Right atrium auricular region (tissue), 2 donors: ENCODE results near the gene CCDC73. TPM values are rescaled to one million over a fixed set of nuclear protein-coding genes. Genes with fewer than 3 reads are reported as not detected.
"Not testable (repeated sequence)": the region's sequence is repeated elsewhere in the genome, so short reads cannot be mapped to it uniquely, and the experiment has no call there.

Source experiments
- DNase-seq: peaks from one replicate; pipeline ENCODE4 v3.0.0-alpha.2; 2019; ENCODE audit warnings: low spot score
- H3K27ac ChIP-seq, 2 donors: fragments of 200-600 bp; sonication (generic); 1 replicate in 1 of 2; 2 replicates in 1 of 2; pipeline ENCODE4 v1.5.1; 2016 to 2019
- H3K27me3 ChIP-seq, 2 donors: fragments of 200-600 bp; sonication (generic); one replicate each; pipeline versions ENCODE4 v1.5.1 to v1.6.0; 2017 to 2019
- H3K36me3 ChIP-seq: fragments of 200-600 bp; sonication (generic); one replicate; pipeline ENCODE4 v1.5.1; 2016
- H3K4me1 ChIP-seq, 2 donors: fragments of 200-600 bp; sonication (generic); one replicate each; pipeline versions ENCODE4 v1.5.1 to v1.6.0; 2017 to 2019
- H3K4me3 ChIP-seq, 2 donors: fragments of 200-600 bp; sonication (generic); 1 replicate in 1 of 2; 2 replicates in 1 of 2; pipeline ENCODE4 v1.5.1; 2017 to 2019; ENCODE audit warnings: mild to moderate bottlenecking in 1 of 2, moderate library complexity in 1 of 2
- H3K9me3 ChIP-seq, 2 donors: fragments of 200-600 bp; sonication (generic); one replicate each; pipeline ENCODE4 v1.5.1; 2019
- total RNA-seq, 2 donors: library from RNA; depleted of rRNA; stranded (reverse); fragments of >200 nt; gene quantifications; one replicate each; pipeline ENCODE4 v1.1.0, GENCODE V29; 2016
- TF ChIP-seq, protein P1 (sequence below), 2 donors: fragments of 200-600 bp; sonication (generic); IDR thresholded peaks; one replicate each; pipeline ENCODE4 v1.5.1; 2019; ENCODE audit warnings: antibody characterized with exemption in 2 of 2

Gene CCDC73
- total RNA-seq, 2 donors from 2014 or later: not detected

- no peak for DNase-seq
- no peaks in the 10 kb centered on the region for H3K4me1 ChIP-seq
- H3K9me3 ChIP-seq: no peaks in the 10 kb centered on the region
- TF ChIP-seq, protein P1, sequence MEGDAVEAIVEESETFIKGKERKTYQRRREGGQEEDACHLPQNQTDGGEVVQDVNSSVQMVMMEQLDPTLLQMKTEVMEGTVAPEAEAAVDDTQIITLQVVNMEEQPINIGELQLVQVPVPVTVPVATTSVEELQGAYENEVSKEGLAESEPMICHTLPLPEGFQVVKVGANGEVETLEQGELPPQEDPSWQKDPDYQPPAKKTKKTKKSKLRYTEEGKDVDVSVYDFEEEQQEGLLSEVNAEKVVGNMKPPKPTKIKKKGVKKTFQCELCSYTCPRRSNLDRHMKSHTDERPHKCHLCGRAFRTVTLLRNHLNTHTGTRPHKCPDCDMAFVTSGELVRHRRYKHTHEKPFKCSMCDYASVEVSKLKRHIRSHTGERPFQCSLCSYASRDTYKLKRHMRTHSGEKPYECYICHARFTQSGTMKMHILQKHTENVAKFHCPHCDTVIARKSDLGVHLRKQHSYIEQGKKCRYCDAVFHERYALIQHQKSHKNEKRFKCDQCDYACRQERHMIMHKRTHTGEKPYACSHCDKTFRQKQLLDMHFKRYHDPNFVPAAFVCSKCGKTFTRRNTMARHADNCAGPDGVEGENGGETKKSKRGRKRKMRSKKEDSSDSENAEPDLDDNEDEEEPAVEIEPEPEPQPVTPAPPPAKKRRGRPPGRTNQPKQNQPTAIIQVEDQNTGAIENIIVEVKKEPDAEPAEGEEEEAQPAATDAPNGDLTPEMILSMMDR (IDR thresholded peaks at IDR 0.05): no peak
- no peak overlapping the region for H3K27ac ChIP-seq
- no peaks in the 10 kb centered on the region for H3K27me3 ChIP-seq
- H3K36me3 ChIP-seq: no peaks in the 10 kb centered on the region
- H3K4me3 ChIP-seq: no peak overlapping the region
Observed at GRCh38 chr11:32722255-32722654, 72.2 kb downstream of the CCDC73 start.

DNA sequence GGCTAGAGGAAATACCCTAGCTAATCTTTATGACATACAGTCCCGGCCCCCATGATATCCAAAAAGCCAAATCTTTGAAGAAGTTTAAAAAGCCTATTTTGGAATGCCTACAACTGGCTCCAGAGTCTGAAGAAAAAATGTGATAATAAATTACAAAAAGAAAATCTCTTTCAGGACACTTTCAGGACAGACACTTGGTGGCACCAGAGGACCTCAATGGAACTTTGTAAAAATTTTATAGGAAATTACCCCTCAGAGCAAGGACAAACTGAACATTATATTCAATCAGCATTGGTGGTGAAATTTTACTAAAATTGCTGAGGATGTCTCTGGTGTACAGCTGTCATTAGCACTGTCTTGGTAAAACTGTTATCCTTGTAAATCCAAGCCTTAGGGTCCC lies 81.0 kb downstream of the CCDC73 start:
- Histone ChIP-seq H3K4me3 (no peak overlapping the region), H3K27me3 (no peaks in the 10 kb centered on the region), H3K9me3 (no peaks in the 10 kb centered on the region), H3K27ac (no peak overlapping the region), H3K4me1 (no peaks in the 10 kb centered on the region), H3K36me3 (no peaks in the 10 kb centered on the region)
- TF ChIP-seq, protein P1 (IDR thresholded peaks at IDR 0.05): peak in 1 of 2 donors; percentile 34
- DNase-seq: no peak

- not testable (repeated sequence) for H3K27me3 ChIP-seq, DNase-seq, H3K4me3 ChIP-seq, H3K36me3 ChIP-seq, H3K4me1 ChIP-seq, H3K27ac ChIP-seq
- peaks cover 0 to 11% of the 10 kb centered on the region in 2 donors for H3K9me3 ChIP-seq
Observed at GRCh38 chr11:32708978-32709377, 85.5 kb downstream of the CCDC73 start.

DNA sequence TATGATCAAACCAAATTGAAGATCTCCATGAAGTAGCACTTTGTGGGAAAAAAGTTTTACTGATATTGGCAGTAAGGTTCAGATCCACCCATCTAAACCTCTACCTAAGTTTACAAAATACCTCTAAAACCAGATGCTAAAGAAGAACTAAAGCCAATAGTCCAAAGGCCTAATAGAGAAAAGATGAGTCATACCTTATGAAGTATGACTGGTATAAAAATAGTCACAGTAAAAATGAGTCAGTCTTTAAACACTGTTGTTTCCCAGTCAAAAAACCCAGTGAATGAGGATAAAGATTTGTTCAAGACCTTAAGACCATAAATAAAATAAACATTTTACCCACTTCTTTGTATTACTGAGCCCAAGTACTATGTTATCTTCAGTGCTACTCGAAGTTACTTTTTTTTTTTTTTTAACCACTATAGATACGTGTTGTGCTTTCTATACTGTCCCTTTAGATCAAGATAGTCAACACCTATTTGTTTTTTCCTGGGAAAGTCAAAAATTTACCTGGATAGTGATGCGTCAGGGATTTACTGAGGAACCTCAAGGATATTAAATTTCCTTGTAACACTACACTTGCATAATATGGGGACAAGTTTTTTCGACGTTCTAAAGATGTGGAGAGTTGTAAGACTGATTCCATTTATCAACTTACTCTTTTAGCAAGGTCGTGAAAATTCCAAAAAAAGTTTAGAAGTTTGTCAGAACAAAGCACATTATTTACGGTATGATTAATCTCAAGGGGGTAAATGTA lies 87.3 kb downstream of the CCDC73 start:
- H3K27ac ChIP-seq: no peak overlapping the region
- H3K4me1 ChIP-seq: no peaks in the 10 kb centered on the region
- peaks cover 0 to 11% of the 10 kb centered on the region in 2 donors for H3K9me3 ChIP-seq
- no peaks in the 10 kb centered on the region for H3K27me3 ChIP-seq
- H3K4me3 ChIP-seq: no peak overlapping the region
- TF ChIP-seq, protein P1 (IDR thresholded peaks at IDR 0.05): no peak
- no peak for DNase-seq
- no peaks in the 10 kb centered on the region for H3K36me3 ChIP-seq

DNA sequence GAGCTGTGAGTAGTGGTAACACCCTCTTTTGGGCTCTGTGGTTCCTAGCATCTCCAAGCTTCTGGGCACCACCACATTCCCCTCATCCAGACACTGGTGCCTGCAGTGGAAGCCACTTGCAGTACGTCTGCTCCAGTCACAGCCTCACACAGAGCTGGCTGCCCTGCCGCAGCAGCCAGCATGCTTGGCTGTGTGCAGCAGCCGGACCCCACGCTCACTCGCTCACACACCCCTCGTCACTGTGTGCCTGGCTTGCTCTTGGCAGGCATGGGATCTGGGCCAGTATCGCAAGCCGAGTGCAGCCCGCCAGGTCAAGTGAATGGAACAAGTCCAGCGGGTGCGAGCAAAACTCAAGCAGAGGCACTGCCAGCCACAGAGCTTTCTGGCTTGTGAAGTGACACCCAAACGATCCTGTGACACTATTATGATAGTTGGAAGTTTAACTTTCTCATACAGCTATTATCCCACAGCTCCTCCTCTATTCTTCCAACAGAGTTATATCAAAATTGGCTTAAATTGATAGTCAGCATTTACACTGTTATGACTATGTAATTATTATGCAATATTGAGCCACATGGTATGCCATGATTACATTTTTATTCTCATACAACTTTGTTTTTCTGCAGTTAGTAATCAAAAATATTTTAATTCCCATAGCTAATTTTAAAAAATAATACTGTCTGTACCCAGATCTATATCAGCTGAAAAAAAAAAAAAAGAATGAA lies 89.0 kb downstream of the CCDC73 start:
- Histone ChIP-seq H3K27ac (no peak overlapping the region), H3K36me3 (no peaks in the 10 kb centered on the region), H3K9me3 (peaks cover 0 to 11% of the 10 kb centered on the region in 2 donors), H3K27me3 (no peaks in the 10 kb centered on the region), H3K4me1 (no peaks in the 10 kb centered on the region), H3K4me3 (no peak overlapping the region)
- TF ChIP-seq, protein P1 (IDR thresholded peaks at IDR 0.05): no peak
- no peak for DNase-seq

DNA sequence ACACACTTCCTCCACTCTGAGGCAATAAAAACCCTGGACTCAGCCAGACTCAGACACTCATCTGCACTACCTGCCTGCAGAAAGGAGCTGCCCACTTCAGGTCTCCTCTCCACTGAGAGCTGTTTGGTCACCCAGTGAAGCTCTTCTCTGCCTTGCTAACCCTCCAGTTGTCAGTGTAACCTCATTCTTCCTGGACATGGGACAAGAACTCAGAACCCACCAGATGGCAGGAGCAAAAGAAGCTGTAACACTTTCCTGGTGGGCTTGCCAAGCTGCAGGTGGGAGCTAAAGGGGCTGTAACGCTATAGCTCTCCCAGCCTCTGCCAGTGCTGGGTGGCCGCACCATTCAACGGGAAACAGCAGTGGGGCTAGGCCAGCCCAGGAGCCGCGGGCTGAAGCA lies 89.7 kb downstream of the CCDC73 start:
- H3K27ac ChIP-seq: no peak overlapping the region
- no peaks in the 10 kb centered on the region for H3K4me1 ChIP-seq
- no peak for DNase-seq
- peaks cover 0 to 11% of the 10 kb centered on the region in 2 donors for H3K9me3 ChIP-seq
- TF ChIP-seq, protein P1 (IDR thresholded peaks at IDR 0.05): no peak
- no peaks in the 10 kb centered on the region for H3K27me3 ChIP-seq
- H3K4me3 ChIP-seq: no peak overlapping the region
- no peaks in the 10 kb centered on the region for H3K36me3 ChIP-seq
